Testis (tissue), 2 donors: ENCODE measurements around the gene BRINP2.

Source experiments
- CTCF ChIP-seq, 3 experiments: fragments of 450-650 bp in 2 of 3; fragments of 200-600 bp in 1 of 3; sonication (generic) in 1 of 3; IDR thresholded peaks; one replicate each; pipeline ENCODE4 v1.5.1; 2016 to 2019; ENCODE audit warnings: antibody characterized with exemption in 3 of 3, mild to moderate bottlenecking in 2 of 3, moderate library complexity in 1 of 3
- POLR2A ChIP-seq: fragments of 450-650 bp; IDR thresholded peaks from one replicate; pipeline ENCODE4 v1.6.1; 2017; ENCODE audit warnings: antibody characterized with exemption, mild to moderate bottlenecking, moderate library complexity

DNA sequence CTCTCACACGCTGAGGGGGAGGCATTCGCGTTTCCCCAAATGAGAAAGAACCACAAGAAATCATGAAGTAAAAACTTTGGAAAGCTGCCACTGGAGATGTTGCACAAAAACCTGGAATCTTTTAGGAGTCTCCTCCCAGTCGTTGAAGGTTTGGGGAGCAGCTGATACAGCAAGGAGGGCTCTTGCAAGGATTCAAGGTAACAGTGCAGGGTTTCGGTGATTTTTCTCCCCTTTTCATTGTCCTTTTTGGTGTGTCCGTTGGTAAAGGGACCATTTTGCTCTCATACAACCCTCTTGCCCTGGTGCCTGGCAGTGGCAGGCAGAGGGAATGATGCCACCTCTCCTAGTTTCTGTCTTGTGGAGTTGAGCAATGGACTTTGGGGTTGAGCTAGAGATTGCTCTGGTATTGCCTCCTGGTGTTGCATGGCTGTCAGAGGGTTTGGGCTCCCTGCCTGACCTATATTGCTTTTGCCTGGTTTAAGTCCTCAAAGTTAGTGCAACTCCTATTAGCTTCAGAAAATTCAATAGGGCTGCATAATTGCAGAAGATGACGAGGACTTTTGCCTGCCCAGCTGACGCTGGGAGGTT is 872 bp downstream of the BRINP2 start:
- TF ChIP-seq CTCF (IDR thresholded peaks at IDR 0.05) (no peak), POLR2A (no peak)
